HG02610 (cell line): ENCODE results near the gene HNRNPDL.
"Not testable (repeated sequence)": the region's sequence is repeated elsewhere in the genome, so short reads cannot be mapped to it uniquely, and the experiment has no call there.

Experiments used
- ATAC-seq: cut with Tn5 transposase; IDR thresholded peaks from one replicate; pipeline ENCODE4 v1.9.1; 2021; ENCODE audit warnings: mild to moderate bottlenecking, moderate library complexity; ENCODE audit not compliant: unreplicated experiment

HNRNPDL gene

GRCh38 chr4:82433791-82434190, 3.5 kb upstream of the HNRNPDL start:
- ATAC-seq: no peak

GRCh38 chr4:82432596-82432995, 2.3 kb upstream of the HNRNPDL start:
- ATAC-seq: no peak

- ATAC-seq: no peak
These were observed 1.6 kb upstream of the HNRNPDL start for GRCh38 chr4:82431831-82432230.

- no peak for ATAC-seq
These were observed 893 bp upstream of the HNRNPDL start for GRCh38 chr4:82430964-82431745.

GRCh38 chr4:82429728-82430192, 502 bp downstream of the HNRNPDL start:
- ATAC-seq: no peak

GRCh38 chr4:82428969-82429727, 1.1 kb downstream of the HNRNPDL start:
- peak; percentile 60 for ATAC-seq

GRCh38 chr4:82428526-82428968, 1.7 kb downstream of the HNRNPDL start:
- no peak for ATAC-seq

GRCh38 chr4:82425478-82425877, 4.8 kb downstream of the HNRNPDL start:
- ATAC-seq: no peak

- ATAC-seq: no peak
These were observed 6.8 kb downstream of the HNRNPDL start for GRCh38 chr4:82423245-82424054.

GRCh38 chr4:82422616-82423015, 7.6 kb downstream of the HNRNPDL start:
- no peak for ATAC-seq

GRCh38 chr4:82421796-82422560, 8.3 kb downstream of the HNRNPDL start:
- no peak for ATAC-seq

GRCh38 chr4:82419451-82419850, 10.8 kb downstream of the HNRNPDL start:
- ATAC-seq: no peak

- ATAC-seq: no peak
These were observed 14.3 kb downstream of the HNRNPDL start for GRCh38 chr4:82415922-82416365.

GRCh38 chr4:82415061-82415460, 15.2 kb downstream of the HNRNPDL start:
- ATAC-seq: not testable (repeated sequence)

GRCh38 chr4:82403725-82404124, 26.5 kb downstream of the HNRNPDL start:
- ATAC-seq: no peak

GRCh38 chr4:82402196-82402775, 28.0 kb downstream of the HNRNPDL start:
- ATAC-seq: no peak

GRCh38 chr4:82401600-82401999, 28.7 kb downstream of the HNRNPDL start:
- ATAC-seq: no peak

- ATAC-seq: peak; percentile 57
These were observed 32.0 kb downstream of the HNRNPDL start for GRCh38 chr4:82398263-82398662.

GRCh38 chr4:82397527-82397926, 32.7 kb downstream of the HNRNPDL start:
- no peak for ATAC-seq

- ATAC-seq: no peak
These were observed 35.4 kb downstream of the HNRNPDL start for GRCh38 chr4:82394896-82395295.
